Hepatocyte (in vitro differentiated cells): ENCODE results near the gene MACF1.

Experiments
- CTCF ChIP-seq: fragments of 200-600 bp; sonication (generic); IDR thresholded peaks from 2 replicates; pipeline ENCODE4 v1.5.1; 2016; ENCODE audit warnings: antibody characterized with exemption, mild to moderate bottlenecking; ENCODE audit not compliant: poor library complexity
- EZH2 ChIP-seq: fragments of 200-600 bp; sonication (generic); IDR thresholded peaks from 2 replicates; pipeline ENCODE4 v1.6.1; 2016; ENCODE audit warnings: antibody characterized with exemption, mild to moderate bottlenecking, borderline replicate concordance
- EZH2phosphoT487 ChIP-seq: fragments of 200-600 bp; sonication (generic); IDR thresholded peaks from one replicate; pipeline ENCODE4 v1.6.1; 2018; ENCODE audit warnings: antibody characterized with exemption, mild to moderate bottlenecking, low read depth, moderate library complexity; ENCODE audit not compliant: unreplicated experiment, severe bottlenecking

- TF ChIP-seq CTCF (no peak), EZH2phosphoT487 (no peak), EZH2 (no peak)
Measured at GRCh38 chr1:39360731-39361130, 156.2 kb downstream of the MACF1 start.
